WTC11 (cell line): ENCODE results near the gene STOX2.

Source experiments
- FOXK1 ChIP-seq: sonication (generic); formaldehyde crosslinking; IDR thresholded peaks from 2 replicates; pipeline ENCODE4 v1.8.0; 2022; ENCODE audit warnings: mild to moderate bottlenecking, moderate library complexity, missing genetic modification reagents
- NR2C2 ChIP-seq: sonication (generic); formaldehyde crosslinking; IDR thresholded peaks from 2 replicates; pipeline ENCODE4 v1.8.0; 2022; ENCODE audit warnings: mild to moderate bottlenecking, missing genetic modification reagents
- RELA ChIP-seq: sonication (generic); formaldehyde crosslinking; IDR thresholded peaks from 2 replicates; pipeline ENCODE4 v1.8.1; 2022; ENCODE audit warnings: missing genetic modification reagents, mild to moderate bottlenecking, borderline replicate concordance
- SOX15 ChIP-seq: fragments of 250-450 bp; sonication (Bioruptor Pico); IDR thresholded peaks from 2 replicates; pipeline ENCODE4 v1.9.0; 2021; ENCODE audit warnings: mild to moderate bottlenecking
- ZNF121 ChIP-seq: sonication (generic); formaldehyde crosslinking; IDR thresholded peaks from 2 replicates; pipeline ENCODE4 v1.8.0; 2023; ENCODE audit warnings: missing genetic modification reagents
- ZNF423 ChIP-seq: fragments of 250-450 bp; sonication (Bioruptor Pico); IDR thresholded peaks from 2 replicates; pipeline ENCODE4 v2.1.2; 2022; ENCODE audit warnings: mild to moderate bottlenecking, moderate library complexity
- TF ChIP-seq, protein P1 (sequence below): sonication (generic); formaldehyde crosslinking; IDR thresholded peaks from 2 replicates; pipeline ENCODE4 v1.8.1; 2023; ENCODE audit warnings: mild to moderate bottlenecking, missing genetic modification reagents
- TF ChIP-seq, protein P2 (sequence below): fragments of 200-600 bp; IDR thresholded peaks from 2 replicates; pipeline ENCODE4 v1.8.0; 2022; ENCODE audit warnings: antibody characterized with exemption
- TF ChIP-seq, protein P3 (sequence below): sonication (generic); formaldehyde crosslinking; IDR thresholded peaks from 2 replicates; pipeline ENCODE4 v1.8.1; 2022; ENCODE audit warnings: mild to moderate bottlenecking, missing genetic modification reagents, moderate library complexity, borderline replicate concordance
- TF ChIP-seq, protein P4 (sequence below): sonication (generic); formaldehyde crosslinking; conservative IDR thresholded peaks from 2 replicates; pipeline ENCODE4 v1.8.1; 2022; ENCODE audit warnings: mild to moderate bottlenecking, missing genetic modification reagents
- TF ChIP-seq, protein P5 (sequence below): sonication (generic); formaldehyde crosslinking; IDR thresholded peaks from 2 replicates; pipeline ENCODE4 v1.8.1; 2022; ENCODE audit warnings: mild to moderate bottlenecking, moderate library complexity, missing genetic modification reagents
- TF ChIP-seq, protein P6 (sequence below): sonication (generic); formaldehyde crosslinking; IDR thresholded peaks from 2 replicates; pipeline ENCODE4 v1.8.1; 2023; ENCODE audit warnings: mild to moderate bottlenecking, moderate library complexity, missing genetic modification reagents
- TF ChIP-seq, protein P7 (sequence below): sonication (generic); formaldehyde crosslinking; IDR thresholded peaks from 2 replicates; pipeline ENCODE4 v1.8.1; 2023; ENCODE audit warnings: mild to moderate bottlenecking, missing genetic modification reagents, borderline replicate concordance
- TF ChIP-seq, protein P8 (sequence below): fragments of 250-450 bp; sonication (Bioruptor Pico); IDR thresholded peaks from 2 replicates; pipeline ENCODE4 v2.1.2; 2022; ENCODE audit warnings: mild to moderate bottlenecking, moderate library complexity

DNA sequence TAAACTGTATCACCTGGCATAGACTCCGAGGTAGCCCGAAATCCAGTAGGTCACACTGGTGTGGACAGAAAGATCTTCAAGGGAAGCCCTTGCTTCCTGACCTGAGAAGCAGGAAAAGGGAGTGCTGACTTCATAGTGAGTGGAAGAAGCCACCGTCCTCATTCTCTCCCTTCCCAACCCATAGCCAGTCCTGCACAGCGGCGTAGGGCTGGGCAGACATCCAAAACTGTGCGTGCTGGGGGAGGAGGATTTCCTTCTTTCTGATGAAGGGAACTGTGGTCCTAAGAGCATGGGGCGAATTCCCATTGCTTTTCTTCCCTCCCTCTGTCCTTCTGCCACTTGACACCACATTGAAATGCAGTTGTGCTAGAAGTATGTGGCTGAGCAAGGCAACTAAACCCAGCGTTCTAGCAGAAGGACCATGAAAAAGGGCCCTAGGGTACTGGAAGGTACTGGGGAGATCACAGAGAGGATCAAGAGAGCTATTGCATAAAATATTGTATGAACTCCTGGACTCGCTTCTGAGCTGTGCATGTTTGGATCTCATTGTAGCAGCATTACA lies 66.9 kb downstream of the STOX2 start:
- TF ChIP-seq, protein P1, sequence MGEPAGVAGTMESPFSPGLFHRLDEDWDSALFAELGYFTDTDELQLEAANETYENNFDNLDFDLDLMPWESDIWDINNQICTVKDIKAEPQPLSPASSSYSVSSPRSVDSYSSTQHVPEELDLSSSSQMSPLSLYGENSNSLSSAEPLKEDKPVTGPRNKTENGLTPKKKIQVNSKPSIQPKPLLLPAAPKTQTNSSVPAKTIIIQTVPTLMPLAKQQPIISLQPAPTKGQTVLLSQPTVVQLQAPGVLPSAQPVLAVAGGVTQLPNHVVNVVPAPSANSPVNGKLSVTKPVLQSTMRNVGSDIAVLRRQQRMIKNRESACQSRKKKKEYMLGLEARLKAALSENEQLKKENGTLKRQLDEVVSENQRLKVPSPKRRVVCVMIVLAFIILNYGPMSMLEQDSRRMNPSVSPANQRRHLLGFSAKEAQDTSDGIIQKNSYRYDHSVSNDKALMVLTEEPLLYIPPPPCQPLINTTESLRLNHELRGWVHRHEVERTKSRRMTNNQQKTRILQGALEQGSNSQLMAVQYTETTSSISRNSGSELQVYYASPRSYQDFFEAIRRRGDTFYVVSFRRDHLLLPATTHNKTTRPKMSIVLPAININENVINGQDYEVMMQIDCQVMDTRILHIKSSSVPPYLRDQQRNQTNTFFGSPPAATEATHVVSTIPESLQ = no peak
- TF ChIP-seq, protein P2, sequence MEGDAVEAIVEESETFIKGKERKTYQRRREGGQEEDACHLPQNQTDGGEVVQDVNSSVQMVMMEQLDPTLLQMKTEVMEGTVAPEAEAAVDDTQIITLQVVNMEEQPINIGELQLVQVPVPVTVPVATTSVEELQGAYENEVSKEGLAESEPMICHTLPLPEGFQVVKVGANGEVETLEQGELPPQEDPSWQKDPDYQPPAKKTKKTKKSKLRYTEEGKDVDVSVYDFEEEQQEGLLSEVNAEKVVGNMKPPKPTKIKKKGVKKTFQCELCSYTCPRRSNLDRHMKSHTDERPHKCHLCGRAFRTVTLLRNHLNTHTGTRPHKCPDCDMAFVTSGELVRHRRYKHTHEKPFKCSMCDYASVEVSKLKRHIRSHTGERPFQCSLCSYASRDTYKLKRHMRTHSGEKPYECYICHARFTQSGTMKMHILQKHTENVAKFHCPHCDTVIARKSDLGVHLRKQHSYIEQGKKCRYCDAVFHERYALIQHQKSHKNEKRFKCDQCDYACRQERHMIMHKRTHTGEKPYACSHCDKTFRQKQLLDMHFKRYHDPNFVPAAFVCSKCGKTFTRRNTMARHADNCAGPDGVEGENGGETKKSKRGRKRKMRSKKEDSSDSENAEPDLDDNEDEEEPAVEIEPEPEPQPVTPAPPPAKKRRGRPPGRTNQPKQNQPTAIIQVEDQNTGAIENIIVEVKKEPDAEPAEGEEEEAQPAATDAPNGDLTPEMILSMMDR = no peak
- TF ChIP-seq, protein P3, sequence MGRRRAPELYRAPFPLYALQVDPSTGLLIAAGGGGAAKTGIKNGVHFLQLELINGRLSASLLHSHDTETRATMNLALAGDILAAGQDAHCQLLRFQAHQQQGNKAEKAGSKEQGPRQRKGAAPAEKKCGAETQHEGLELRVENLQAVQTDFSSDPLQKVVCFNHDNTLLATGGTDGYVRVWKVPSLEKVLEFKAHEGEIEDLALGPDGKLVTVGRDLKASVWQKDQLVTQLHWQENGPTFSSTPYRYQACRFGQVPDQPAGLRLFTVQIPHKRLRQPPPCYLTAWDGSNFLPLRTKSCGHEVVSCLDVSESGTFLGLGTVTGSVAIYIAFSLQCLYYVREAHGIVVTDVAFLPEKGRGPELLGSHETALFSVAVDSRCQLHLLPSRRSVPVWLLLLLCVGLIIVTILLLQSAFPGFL (CRISPR knock-in tag) = no peak
- TF ChIP-seq, protein P4, sequence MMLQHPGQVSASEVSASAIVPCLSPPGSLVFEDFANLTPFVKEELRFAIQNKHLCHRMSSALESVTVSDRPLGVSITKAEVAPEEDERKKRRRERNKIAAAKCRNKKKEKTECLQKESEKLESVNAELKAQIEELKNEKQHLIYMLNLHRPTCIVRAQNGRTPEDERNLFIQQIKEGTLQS (CRISPR knock-in tag) = no peak
- TF ChIP-seq, protein P5, sequence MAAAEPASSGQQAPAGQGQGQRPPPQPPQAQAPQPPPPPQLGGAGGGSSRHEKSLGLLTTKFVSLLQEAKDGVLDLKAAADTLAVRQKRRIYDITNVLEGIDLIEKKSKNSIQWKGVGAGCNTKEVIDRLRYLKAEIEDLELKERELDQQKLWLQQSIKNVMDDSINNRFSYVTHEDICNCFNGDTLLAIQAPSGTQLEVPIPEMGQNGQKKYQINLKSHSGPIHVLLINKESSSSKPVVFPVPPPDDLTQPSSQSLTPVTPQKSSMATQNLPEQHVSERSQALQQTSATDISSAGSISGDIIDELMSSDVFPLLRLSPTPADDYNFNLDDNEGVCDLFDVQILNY (CRISPR knock-in tag) = no peak
- no peak for TF ChIP-seq NR2C2
- TF ChIP-seq, protein P6, sequence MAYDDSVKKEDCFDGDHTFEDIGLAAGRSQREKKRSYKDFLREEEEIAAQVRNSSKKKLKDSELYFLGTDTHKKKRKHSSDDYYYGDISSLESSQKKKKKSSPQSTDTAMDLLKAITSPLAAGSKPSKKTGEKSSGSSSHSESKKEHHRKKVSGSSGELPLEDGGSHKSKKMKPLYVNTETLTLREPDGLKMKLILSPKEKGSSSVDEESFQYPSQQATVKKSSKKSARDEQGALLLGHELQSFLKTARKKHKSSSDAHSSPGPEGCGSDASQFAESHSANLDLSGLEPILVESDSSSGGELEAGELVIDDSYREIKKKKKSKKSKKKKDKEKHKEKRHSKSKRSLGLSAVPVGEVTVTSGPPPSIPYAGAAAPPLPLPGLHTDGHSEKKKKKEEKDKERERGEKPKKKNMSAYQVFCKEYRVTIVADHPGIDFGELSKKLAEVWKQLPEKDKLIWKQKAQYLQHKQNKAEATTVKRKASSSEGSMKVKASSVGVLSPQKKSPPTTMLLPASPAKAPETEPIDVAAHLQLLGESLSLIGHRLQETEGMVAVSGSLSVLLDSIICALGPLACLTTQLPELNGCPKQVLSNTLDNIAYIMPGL (CRISPR knock-in tag) = no peak
- TF ChIP-seq ZNF423 (CRISPR knock-in tag) = no peak
- no peak for TF ChIP-seq ZNF121
- TF ChIP-seq, protein P7, sequence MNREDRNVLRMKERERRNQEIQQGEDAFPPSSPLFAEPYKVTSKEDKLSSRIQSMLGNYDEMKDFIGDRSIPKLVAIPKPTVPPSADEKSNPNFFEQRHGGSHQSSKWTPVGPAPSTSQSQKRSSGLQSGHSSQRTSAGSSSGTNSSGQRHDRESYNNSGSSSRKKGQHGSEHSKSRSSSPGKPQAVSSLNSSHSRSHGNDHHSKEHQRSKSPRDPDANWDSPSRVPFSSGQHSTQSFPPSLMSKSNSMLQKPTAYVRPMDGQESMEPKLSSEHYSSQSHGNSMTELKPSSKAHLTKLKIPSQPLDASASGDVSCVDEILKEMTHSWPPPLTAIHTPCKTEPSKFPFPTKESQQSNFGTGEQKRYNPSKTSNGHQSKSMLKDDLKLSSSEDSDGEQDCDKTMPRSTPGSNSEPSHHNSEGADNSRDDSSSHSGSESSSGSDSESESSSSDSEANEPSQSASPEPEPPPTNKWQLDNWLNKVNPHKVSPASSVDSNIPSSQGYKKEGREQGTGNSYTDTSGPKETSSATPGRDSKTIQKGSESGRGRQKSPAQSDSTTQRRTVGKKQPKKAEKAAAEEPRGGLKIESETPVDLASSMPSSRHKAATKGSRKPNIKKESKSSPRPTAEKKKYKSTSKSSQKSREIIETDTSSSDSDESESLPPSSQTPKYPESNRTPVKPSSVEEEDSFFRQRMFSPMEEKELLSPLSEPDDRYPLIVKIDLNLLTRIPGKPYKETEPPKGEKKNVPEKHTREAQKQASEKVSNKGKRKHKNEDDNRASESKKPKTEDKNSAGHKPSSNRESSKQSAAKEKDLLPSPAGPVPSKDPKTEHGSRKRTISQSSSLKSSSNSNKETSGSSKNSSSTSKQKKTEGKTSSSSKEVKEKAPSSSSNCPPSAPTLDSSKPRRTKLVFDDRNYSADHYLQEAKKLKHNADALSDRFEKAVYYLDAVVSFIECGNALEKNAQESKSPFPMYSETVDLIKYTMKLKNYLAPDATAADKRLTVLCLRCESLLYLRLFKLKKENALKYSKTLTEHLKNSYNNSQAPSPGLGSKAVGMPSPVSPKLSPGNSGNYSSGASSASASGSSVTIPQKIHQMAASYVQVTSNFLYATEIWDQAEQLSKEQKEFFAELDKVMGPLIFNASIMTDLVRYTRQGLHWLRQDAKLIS (CRISPR knock-in tag) = no peak
- TF ChIP-seq FOXK1 = no peak
- no peak for TF ChIP-seq SOX15
- TF ChIP-seq RELA (CRISPR knock-in tag) = no peak
- TF ChIP-seq, protein P8, sequence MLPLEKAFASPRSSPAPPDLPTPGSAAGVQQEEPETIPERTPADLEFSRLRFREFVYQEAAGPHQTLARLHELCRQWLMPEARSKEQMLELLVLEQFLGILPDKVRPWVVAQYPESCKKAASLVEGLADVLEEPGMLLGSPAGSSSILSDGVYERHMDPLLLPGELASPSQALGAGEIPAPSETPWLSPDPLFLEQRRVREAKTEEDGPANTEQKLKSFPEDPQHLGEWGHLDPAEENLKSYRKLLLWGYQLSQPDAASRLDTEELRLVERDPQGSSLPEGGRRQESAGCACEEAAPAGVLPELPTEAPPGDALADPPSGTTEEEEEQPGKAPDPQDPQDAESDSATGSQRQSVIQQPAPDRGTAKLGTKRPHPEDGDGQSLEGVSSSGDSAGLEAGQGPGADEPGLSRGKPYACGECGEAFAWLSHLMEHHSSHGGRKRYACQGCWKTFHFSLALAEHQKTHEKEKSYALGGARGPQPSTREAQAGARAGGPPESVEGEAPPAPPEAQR = no peak
